ENCODE data around the gene SS18L1. TPM values are rescaled to one million over a fixed set of nuclear protein-coding genes. Genes with fewer than 3 reads are reported as not detected.

The SS18L1 gene
- total RNA-seq, 1 experiment from 2014 or later, result 21.6 TPM

DNA sequence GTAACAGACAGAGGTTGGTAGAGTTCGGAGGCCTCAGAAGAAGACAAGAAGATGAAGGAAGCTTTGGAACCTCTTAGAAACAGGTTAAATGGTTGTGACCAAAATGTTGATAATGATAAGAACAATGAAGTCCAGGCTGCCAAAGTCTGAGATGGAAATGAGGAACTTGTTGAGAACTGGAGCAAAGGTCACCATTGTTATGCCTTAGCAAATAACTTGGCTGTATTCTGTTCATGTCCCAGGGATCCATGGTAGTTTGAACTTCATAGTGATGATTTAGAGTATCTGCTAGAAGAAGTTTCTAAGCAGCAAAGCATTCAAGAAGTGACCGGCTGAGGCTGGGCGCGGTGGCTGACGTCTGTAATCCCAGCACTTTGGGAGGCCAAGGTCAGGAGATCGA is 32.4 kb upstream of the SS18L1 start:
- no peak overlapping the region for H3K4me3 ChIP-seq (ENCODE audit: low read depth in 2 of 2, low read length in 2 of 2)
- ATAC-seq, result no peak
- intact Hi-C loops (cut with micrococcal nuclease; ENCODE audit: unreplicated experiment), result no loop called here
- ChIA-PET POLR2A (no interaction called here), CTCF (no interaction called here)
- no TSS peak for BruUV-seq (replicated peaks)
- no peaks in the 10 kb centered on the region for H3K27me3 ChIP-seq (ENCODE audit: control insufficient read depth, insufficient read depth, low read length)
- in situ Hi-C loops (cut with HindIII; ENCODE audit: low pct_unique_long_range_greater_than_20kb, low sequenced_read_pairs), result no loop called here
- no peak overlapping the region for H3K27ac ChIP-seq (ENCODE audit: low read length)
- H3K4me1 ChIP-seq (ENCODE audit: control insufficient read depth, insufficient read depth, low read length), result no peaks in the 10 kb centered on the region
- no peak for DNase-seq (ENCODE audit: low read depth, low spot score)
- H3K9me3 ChIP-seq (ENCODE audit: control insufficient read depth, insufficient read depth, low read depth, low read length), result no peaks in the 10 kb centered on the region; the same call in 1 of the 2 replicates
- no peaks in the 10 kb centered on the region for H3K36me3 ChIP-seq (ENCODE audit: control insufficient read depth, insufficient read depth, low read length)
- TF ChIP-seq SIN3A (IDR thresholded peaks at IDR 0.05; ENCODE audit: borderline replicate concordance, insufficient read depth, low read depth, low read length), result no peak
- TF ChIP-seq POLR2AphosphoS5 (IDR thresholded peaks at IDR 0.05; ENCODE audit: low read depth, low read length), result no peak
- no peak for TF ChIP-seq CTCF (IDR thresholded peaks at IDR 0.05)
- no peak for TF ChIP-seq REST (IDR thresholded peaks at IDR 0.05; ENCODE audit: insufficient read depth in 1 of 2, low read depth in 2 of 2, low read length in 1 of 2)

- H3K4me1 ChIP-seq (ENCODE audit: control insufficient read depth, insufficient read depth, low read length), result no peaks in the 10 kb centered on the region
- no peak overlapping the region for H3K27ac ChIP-seq (ENCODE audit: low read length)
- H3K4me3 ChIP-seq (ENCODE audit: low read depth in 2 of 2, low read length in 2 of 2), result no peak overlapping the region
- ChIA-PET CTCF (no interaction called here), POLR2A (interaction anchor here (0.6 kb wide), 2 partner anchors 10 to 151 kb away, joined by 3 read pairs; no protein-coding TSS in a partner anchor)
- in situ Hi-C loops (cut with HindIII; ENCODE audit: low pct_unique_long_range_greater_than_20kb, low sequenced_read_pairs), result no loop called here
- DNase-seq (ENCODE audit: low read depth, low spot score) (no peak), ATAC-seq (no peak)
- no peaks in the 10 kb centered on the region for H3K36me3 ChIP-seq (ENCODE audit: control insufficient read depth, insufficient read depth, low read length)
- H3K27me3 ChIP-seq (ENCODE audit: control insufficient read depth, insufficient read depth, low read length), result no peaks in the 10 kb centered on the region
- BruUV-seq (replicated peaks), result no TSS peak
- intact Hi-C loops (cut with micrococcal nuclease; ENCODE audit: unreplicated experiment), result no loop called here
- TF ChIP-seq TCF7L2 (IDR thresholded peaks at IDR 0.05; ENCODE audit: low read depth, low read length) (no peak), SIN3A (IDR thresholded peaks at IDR 0.05; ENCODE audit: borderline replicate concordance, insufficient read depth, low read depth, low read length) (no peak), CTCF (IDR thresholded peaks at IDR 0.05) (no peak)
- H3K9me3 ChIP-seq (ENCODE audit: control insufficient read depth, insufficient read depth, low read depth, low read length), result no peaks in the 10 kb centered on the region; the same call in 1 of the 2 replicates
These were observed 31.2 kb upstream of the SS18L1 start for GRCh38 chr20:62112368-62112767.

Measured in Panc1 (cell line).